H9 (cell line): ENCODE results near the gene LRRC36. TPM values are rescaled to one million over a fixed set of nuclear protein-coding genes. Genes with fewer than 3 reads are reported as not detected.

Experiments used
- DNase-seq: peaks from one replicate; pipeline ENCODE4 v3.0.0-alpha.2; 2017
- H2AFZ ChIP-seq: one replicate; pipeline ENCODE4 v1.6.1; 2013; ENCODE audit warnings: mild to moderate bottlenecking, low read length, control low read depth, moderate library complexity
- H2AK5ac ChIP-seq: 2 replicates; pipeline ENCODE4 v1.6.1; 2013; ENCODE audit warnings: low read length, control low read depth, mixed read lengths; ENCODE audit not compliant: insufficient read length
- H2BK120ac ChIP-seq: one replicate; pipeline ENCODE4 v1.6.1; 2013; ENCODE audit warnings: low read depth, mild to moderate bottlenecking, low read length, control low read depth, inconsistent platforms; ENCODE audit not compliant: poor library complexity, severe bottlenecking
- H2BK12ac ChIP-seq: 2 replicates; pipeline ENCODE4 v1.6.1; 2013; ENCODE audit warnings: low read length, control low read depth, mixed read lengths, low read depth; ENCODE audit not compliant: insufficient read length
- H2BK15ac ChIP-seq: 2 replicates; pipeline ENCODE4 v1.6.1; 2013; ENCODE audit warnings: low read depth, low read length, control low read depth
- H2BK20ac ChIP-seq: one replicate; pipeline ENCODE4 v1.6.1; 2013; ENCODE audit warnings: low read depth, mild to moderate bottlenecking, low read length, control low read depth, inconsistent platforms; ENCODE audit not compliant: poor library complexity, severe bottlenecking
- H2BK5ac ChIP-seq: 2 replicates; pipeline ENCODE4 v1.6.1; 2013; ENCODE audit warnings: low read length, control low read depth, mixed read lengths; ENCODE audit not compliant: insufficient read length
- H3K14ac ChIP-seq: 2 replicates; pipeline ENCODE4 v1.6.1; 2013; ENCODE audit warnings: low read length, control low read depth; ENCODE audit not compliant: insufficient read depth
- H3K18ac ChIP-seq: 2 replicates; pipeline ENCODE4 v1.6.1; 2013; ENCODE audit warnings: low read depth, mild to moderate bottlenecking, mixed read lengths, low read length, control low read depth; ENCODE audit not compliant: insufficient read length
- H3K23ac ChIP-seq: 2 replicates; pipeline ENCODE4 v1.6.1; 2013; ENCODE audit warnings: low read length, control low read depth, mixed read lengths, low read depth; ENCODE audit not compliant: insufficient read length
- H3K23me2 ChIP-seq: 2 replicates; pipeline ENCODE4 v1.6.1; 2013; ENCODE audit warnings: low read depth, mild to moderate bottlenecking, mixed read lengths, low read length, control low read depth; ENCODE audit not compliant: insufficient read length, poor library complexity, severe bottlenecking
- H3K27ac ChIP-seq: 2 replicates; pipeline ENCODE4 v1.5.1; 2013; ENCODE audit warnings: low read length, control low read depth, mixed read lengths, low read depth; ENCODE audit not compliant: insufficient read length
- H3K27me3 ChIP-seq: 2 replicates; pipeline ENCODE4 v1.6.1; 2013; ENCODE audit warnings: low read length, control low read depth, inconsistent platforms; ENCODE audit not compliant: insufficient read depth
- H3K4ac ChIP-seq: 2 replicates; pipeline ENCODE4 v1.6.1; 2013; ENCODE audit warnings: low read depth, mild to moderate bottlenecking, control low read depth, inconsistent platforms, low read length, moderate library complexity
- H3K4me1 ChIP-seq: 2 replicates; pipeline ENCODE4 v1.6.1; 2013; ENCODE audit warnings: low read length, control low read depth, inconsistent platforms; ENCODE audit not compliant: insufficient read depth
- H3K4me2 ChIP-seq: 2 replicates; pipeline ENCODE4 v1.6.1; 2013; ENCODE audit warnings: low read length, control low read depth, mixed read lengths; ENCODE audit not compliant: insufficient read length, insufficient read depth
- H3K56ac ChIP-seq: 2 replicates; pipeline ENCODE4 v1.6.1; 2013; ENCODE audit warnings: low read depth, mild to moderate bottlenecking, mixed read lengths, low read length, control low read depth; ENCODE audit not compliant: insufficient read length
- H3K79me1 ChIP-seq: 2 replicates; pipeline ENCODE4 v1.6.1; 2013; ENCODE audit warnings: low read depth, mild to moderate bottlenecking, moderate library complexity, low read length, control low read depth, inconsistent platforms; ENCODE audit not compliant: insufficient read depth, poor library complexity, severe bottlenecking
- H3K79me2 ChIP-seq: 2 replicates; pipeline ENCODE4 v1.6.1; 2013; ENCODE audit warnings: low read length, control low read depth, inconsistent platforms; ENCODE audit not compliant: insufficient read depth
- H3K9ac ChIP-seq: 2 replicates; pipeline ENCODE4 v1.6.1; 2013; ENCODE audit warnings: low read length, control low read depth, mixed read lengths; ENCODE audit not compliant: insufficient read length; ENCODE audit errors: extremely low read depth
- H3K9me3 ChIP-seq: one replicate; pipeline ENCODE4 v1.6.1; 2013; ENCODE audit warnings: low read depth, low read length, inconsistent platforms; ENCODE audit not compliant: control insufficient read depth
- H3T11ph ChIP-seq: one replicate; pipeline ENCODE4 v1.6.1; 2013; ENCODE audit warnings: mild to moderate bottlenecking, low read length, control low read depth, inconsistent platforms
- H4K20me1 ChIP-seq: one replicate; pipeline ENCODE4 v1.6.1; 2013; ENCODE audit not compliant: control insufficient read depth, insufficient read length, insufficient read depth
- H4K5ac ChIP-seq: 2 replicates; pipeline ENCODE4 v1.6.1; 2013; ENCODE audit warnings: low read depth, mild to moderate bottlenecking, mixed read lengths, low read length, control low read depth; ENCODE audit not compliant: insufficient read length
- H4K8ac ChIP-seq: replicated peaks from 2 replicates; pipeline ENCODE4 v1.6.1; 2013; ENCODE audit warnings: low read length, control low read depth, mixed read lengths, low read depth; ENCODE audit not compliant: insufficient read length
- H4K91ac ChIP-seq: 2 replicates; pipeline ENCODE4 v1.6.1; 2013; ENCODE audit warnings: low read depth, mild to moderate bottlenecking, moderate library complexity, mixed read lengths, low read length, control low read depth; ENCODE audit not compliant: insufficient read length
- H3K27ac Mint-ChIP-seq, 3 experiments: 2 replicates in 2 of 3; 3 replicates in 1 of 3; pipeline ENCODE4 v1.8.0; 2020 to 2021; ENCODE audit warnings: mixed read lengths in 3 of 3, mild to moderate bottlenecking in 1 of 3, moderate library complexity in 1 of 3
- H3K27me3 Mint-ChIP-seq: 2 replicates; pipeline ENCODE4 v1.8.0; 2021; ENCODE audit warnings: low read depth, mild to moderate bottlenecking, moderate library complexity, mixed read lengths
- H3K36me3 Mint-ChIP-seq, 3 experiments: 2 replicates in 2 of 3; 3 replicates in 1 of 3; pipeline ENCODE4 v1.8.0; 2020 to 2021; ENCODE audit warnings: low read depth in 3 of 3, mixed read lengths in 3 of 3; ENCODE audit not compliant: insufficient read depth in 1 of 3
- H3K4me1 Mint-ChIP-seq, 2 experiments: 2 replicates each; pipeline ENCODE4 v1.8.0; 2020; ENCODE audit warnings: mixed read lengths in 2 of 2
- H3K4me3 Mint-ChIP-seq, 2 experiments: 2 replicates in 1 of 2; 3 replicates in 1 of 2; pipeline ENCODE4 v1.8.0; 2020 to 2021; ENCODE audit warnings: mild to moderate bottlenecking in 2 of 2, mixed read lengths in 2 of 2, moderate library complexity in 1 of 2
- H3K9me3 Mint-ChIP-seq, 2 experiments: 2 replicates in 1 of 2; 3 replicates in 1 of 2; pipeline ENCODE4 v1.8.0; 2020; ENCODE audit warnings: mild to moderate bottlenecking in 2 of 2, mixed read lengths in 2 of 2, moderate library complexity in 1 of 2
- WGBS: extraction: QIAGEN DNeasy Blood & Tissue Kit; methylation state at CpG from one replicate; pipeline ENCODE4 v1.1.7; 2013; ENCODE audit warnings: missing lambda C conversion rate, low lambda C conversion rate, mixed read lengths; ENCODE audit not compliant: insufficient read length; ENCODE audit errors: extremely low coverage; 5-methylcytosine and 5-hydroxymethylcytosine counted together
- total RNA-seq: library from RNA; stranded (reverse); gene quantifications from 2 replicates; pipeline ENCODE4 v1.2.1, GENCODE V29; 2021
- TF ChIP-seq, protein P1 (sequence below): fragments of 200-600 bp; sonication (generic); conservative IDR thresholded peaks from 3 replicates; pipeline ENCODE4 v1.8.0; 2021; ENCODE audit warnings: antibody characterized with exemption, mild to moderate bottlenecking

Gene LRRC36
- total RNA-seq, 1 experiment from 2014 or later: not detected

GRCh38 chr16:67356396-67356795, 29.8 kb downstream of the LRRC36 start:
- no peaks in the 10 kb centered on the region for H3K27me3 ChIP-seq
- H3K79me2 ChIP-seq: no peaks in the 10 kb centered on the region
- no peak overlapping the region for H2BK5ac ChIP-seq
- H2BK12ac ChIP-seq: no peak overlapping the region
- Mint-ChIP-seq H3K27me3 (peaks cover 46% of the 10 kb centered on the region), H3K27ac (no peak overlapping the region), H3K4me1 (no peaks in the 10 kb centered on the region), H3K4me3 (no peak overlapping the region), H3K9me3 (no peaks in the 10 kb centered on the region), H3K36me3 (no peaks in the 10 kb centered on the region)
- no peak overlapping the region for H2AFZ ChIP-seq
- H3K4me1 ChIP-seq: no peaks in the 10 kb centered on the region
- H4K8ac ChIP-seq: no peak overlapping the region
- no peak overlapping the region for H3T11ph ChIP-seq
- no peak overlapping the region for H2AK5ac ChIP-seq
- no peaks in the 10 kb centered on the region for H3K23me2 ChIP-seq
- no peaks in the 10 kb centered on the region for H4K20me1 ChIP-seq
- H3K18ac ChIP-seq: no peak overlapping the region
- H3K79me1 ChIP-seq: no peaks in the 10 kb centered on the region
- no peak overlapping the region for H3K56ac ChIP-seq
- H3K4ac ChIP-seq: no peak overlapping the region
- no peak overlapping the region for H3K27ac ChIP-seq
- no peak for DNase-seq
- no peak overlapping the region for H2BK15ac ChIP-seq
- H4K5ac ChIP-seq: no peak overlapping the region
- H4K91ac ChIP-seq: no peak overlapping the region
- no peak overlapping the region for H3K4me2 ChIP-seq
- no peak overlapping the region for H3K23ac ChIP-seq
- no peaks in the 10 kb centered on the region for H3K9me3 ChIP-seq
- no peak overlapping the region for H3K9ac ChIP-seq
- no peak overlapping the region for H2BK120ac ChIP-seq
- H3K14ac ChIP-seq: no peak overlapping the region
- no CpG with 5 or more reads among the region's 3 CpGs for WGBS
- TF ChIP-seq, protein P1, sequence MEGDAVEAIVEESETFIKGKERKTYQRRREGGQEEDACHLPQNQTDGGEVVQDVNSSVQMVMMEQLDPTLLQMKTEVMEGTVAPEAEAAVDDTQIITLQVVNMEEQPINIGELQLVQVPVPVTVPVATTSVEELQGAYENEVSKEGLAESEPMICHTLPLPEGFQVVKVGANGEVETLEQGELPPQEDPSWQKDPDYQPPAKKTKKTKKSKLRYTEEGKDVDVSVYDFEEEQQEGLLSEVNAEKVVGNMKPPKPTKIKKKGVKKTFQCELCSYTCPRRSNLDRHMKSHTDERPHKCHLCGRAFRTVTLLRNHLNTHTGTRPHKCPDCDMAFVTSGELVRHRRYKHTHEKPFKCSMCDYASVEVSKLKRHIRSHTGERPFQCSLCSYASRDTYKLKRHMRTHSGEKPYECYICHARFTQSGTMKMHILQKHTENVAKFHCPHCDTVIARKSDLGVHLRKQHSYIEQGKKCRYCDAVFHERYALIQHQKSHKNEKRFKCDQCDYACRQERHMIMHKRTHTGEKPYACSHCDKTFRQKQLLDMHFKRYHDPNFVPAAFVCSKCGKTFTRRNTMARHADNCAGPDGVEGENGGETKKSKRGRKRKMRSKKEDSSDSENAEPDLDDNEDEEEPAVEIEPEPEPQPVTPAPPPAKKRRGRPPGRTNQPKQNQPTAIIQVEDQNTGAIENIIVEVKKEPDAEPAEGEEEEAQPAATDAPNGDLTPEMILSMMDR: no peak
- H2BK20ac ChIP-seq: no peak overlapping the region
